BJ (cell line): ENCODE data around the gene NEURL1B. TPM values are rescaled to one million over a fixed set of nuclear protein-coding genes. Genes with fewer than 3 reads are reported as not detected.

ENCODE experiments used
- CTCF ChIA-PET: fragments of 350-600 bp; formaldehyde crosslinking; extraction: SDS; loops from one replicate; lab custom pipeline; 2021; ENCODE audit warnings: antibody characterized with exemption, inconsistent platforms; lab: Yijun Ruan, JAX
- POLR2A ChIA-PET: fragments of 300-600 bp; sonication (Branson Sonifier 250); formaldehyde crosslinking; extraction: SDS; loops from one replicate; lab custom pipeline; 2021; ENCODE audit warnings: antibody characterized with exemption; lab: Charles Lee
- DNase-seq: peaks from one replicate; pipeline ENCODE4 v3.0.0-alpha.2; 2011; ENCODE audit warnings: low read depth
- H3K27me3 ChIP-seq: 2 replicates; pipeline ENCODE4 v1.6.0; 2011; ENCODE audit warnings: low read length; ENCODE audit not compliant: control insufficient read depth, insufficient read depth
- H3K36me3 ChIP-seq: 2 replicates; pipeline ENCODE4 v1.5.1; 2011; ENCODE audit warnings: low read length; ENCODE audit not compliant: control insufficient read depth, insufficient read depth
- H3K4me3 ChIP-seq: 2 replicates; pipeline ENCODE4 v1.5.1; 2011; ENCODE audit warnings: low read depth, mild to moderate bottlenecking, control low read depth, low read length
- polyA plus RNA-seq: library from polyadenylated mRNA; depleted of rRNA; stranded (reverse); fragments of >200 nt; gene quantifications from 2 replicates; pipeline ENCODE4 v1.2.3, GENCODE V29; 2011
- TF ChIP-seq, protein P1 (sequence below): IDR thresholded peaks from 2 replicates; pipeline ENCODE4 v1.5.1; 2011; ENCODE audit warnings: low read depth, mild to moderate bottlenecking, control low read depth, inconsistent platforms, low read length, moderate library complexity; ENCODE audit not compliant: insufficient read depth

The NEURL1B gene
- polyA plus RNA-seq, 1 experiment, result 2.3 TPM

GRCh38 chr5:172661526-172661925 lies 20.5 kb downstream of the NEURL1B start:
- no peaks in the 10 kb centered on the region for H3K36me3 ChIP-seq

DNA sequence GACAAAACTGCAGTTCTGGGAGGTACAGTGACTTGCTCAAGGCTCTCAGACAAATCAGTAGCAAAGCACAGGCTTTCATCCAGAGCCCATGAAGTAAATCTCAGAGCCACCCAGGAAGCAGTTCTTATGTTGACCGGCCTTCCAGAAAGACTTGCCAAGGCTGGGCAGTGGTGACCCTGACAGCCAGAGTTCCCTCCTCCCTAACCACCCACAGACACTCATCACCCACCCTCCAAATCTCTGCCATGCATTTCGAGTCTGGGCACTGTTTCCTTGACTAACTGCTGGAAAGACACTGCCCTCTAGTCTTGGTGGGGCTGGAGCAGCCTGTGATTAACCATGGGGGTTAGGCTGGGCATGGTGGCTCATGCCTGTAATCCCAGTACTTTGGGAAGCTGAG lies 21.5 kb downstream of the NEURL1B start:
- POLR2A ChIA-PET, result interaction anchor here (0.7 kb wide), 1 partner anchor 869 kb away, joined by 9 read pairs; no protein-coding TSS in a partner anchor
- DNase-seq, result no peak

More at GRCh38 chr5:172661526-172661925, 20.5 kb downstream of the NEURL1B start:
- TF ChIP-seq, protein P1, sequence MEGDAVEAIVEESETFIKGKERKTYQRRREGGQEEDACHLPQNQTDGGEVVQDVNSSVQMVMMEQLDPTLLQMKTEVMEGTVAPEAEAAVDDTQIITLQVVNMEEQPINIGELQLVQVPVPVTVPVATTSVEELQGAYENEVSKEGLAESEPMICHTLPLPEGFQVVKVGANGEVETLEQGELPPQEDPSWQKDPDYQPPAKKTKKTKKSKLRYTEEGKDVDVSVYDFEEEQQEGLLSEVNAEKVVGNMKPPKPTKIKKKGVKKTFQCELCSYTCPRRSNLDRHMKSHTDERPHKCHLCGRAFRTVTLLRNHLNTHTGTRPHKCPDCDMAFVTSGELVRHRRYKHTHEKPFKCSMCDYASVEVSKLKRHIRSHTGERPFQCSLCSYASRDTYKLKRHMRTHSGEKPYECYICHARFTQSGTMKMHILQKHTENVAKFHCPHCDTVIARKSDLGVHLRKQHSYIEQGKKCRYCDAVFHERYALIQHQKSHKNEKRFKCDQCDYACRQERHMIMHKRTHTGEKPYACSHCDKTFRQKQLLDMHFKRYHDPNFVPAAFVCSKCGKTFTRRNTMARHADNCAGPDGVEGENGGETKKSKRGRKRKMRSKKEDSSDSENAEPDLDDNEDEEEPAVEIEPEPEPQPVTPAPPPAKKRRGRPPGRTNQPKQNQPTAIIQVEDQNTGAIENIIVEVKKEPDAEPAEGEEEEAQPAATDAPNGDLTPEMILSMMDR, result no peak
- no peaks in the 10 kb centered on the region for H3K27me3 ChIP-seq
- ChIA-PET POLR2A (no interaction called here), CTCF (interaction anchor here (1.6 kb wide), 1 partner anchor 11 kb away, joined by 4 read pairs; no protein-coding TSS in a partner anchor)
- no peak for DNase-seq
- H3K4me3 ChIP-seq, result no peak overlapping the region

DNA sequence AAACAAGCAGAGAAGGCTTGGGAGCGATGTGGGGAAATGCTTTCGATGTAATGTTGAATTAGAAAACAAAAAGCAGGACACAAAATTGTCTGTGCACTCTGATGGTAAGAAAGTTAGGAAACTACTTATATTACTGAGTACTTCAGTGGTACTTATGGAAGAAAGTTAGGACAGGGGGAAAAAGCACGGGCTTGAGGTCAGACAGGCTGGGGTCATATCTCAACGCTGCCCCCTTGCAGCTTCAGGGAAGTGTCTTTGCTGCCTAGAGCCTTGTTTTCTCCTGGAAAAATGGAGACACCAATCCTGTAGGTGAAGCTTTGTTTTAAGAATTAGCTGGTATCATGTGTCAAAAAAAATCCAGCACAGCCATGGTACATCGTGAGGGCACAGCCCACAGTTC lies 23.0 kb downstream of the NEURL1B start:
- TF ChIP-seq, protein P1, result no peak
- H3K27me3 ChIP-seq, result no peaks in the 10 kb centered on the region
- H3K36me3 ChIP-seq, result no peaks in the 10 kb centered on the region
- ChIA-PET POLR2A (no interaction called here), CTCF (interaction anchor here (0.6 to 2.1 kb wide), 3 partner anchors 9 to 34 kb away, joined by 3 to 12 read pairs (median 4); no protein-coding TSS in a partner anchor)
- DNase-seq, result no peak
- H3K4me3 ChIP-seq, result no peak overlapping the region

More for the DNA sequence above, 21.5 kb downstream of the NEURL1B start:
- H3K4me3 ChIP-seq, result no peak overlapping the region
- H3K27me3 ChIP-seq, result no peaks in the 10 kb centered on the region
- TF ChIP-seq, protein P1, result no peak
- H3K36me3 ChIP-seq, result no peaks in the 10 kb centered on the region
- CTCF ChIA-PET, result interaction anchor here (2.1 kb wide), 1 partner anchor 11 kb away, joined by 12 read pairs; no protein-coding TSS in a partner anchor

GRCh38 chr5:172664681-172665541 lies 23.8 kb downstream of the NEURL1B start:
- ChIA-PET POLR2A (no interaction called here), CTCF (interaction anchor here (0.6 to 2.1 kb wide), 4 partner anchors 8 to 1157 kb away, joined by 3 to 12 read pairs (median 4); no protein-coding TSS in a partner anchor)
- Histone ChIP-seq H3K4me3 (no peak overlapping the region), H3K36me3 (no peaks in the 10 kb centered on the region), H3K27me3 (no peaks in the 10 kb centered on the region)
- no peak for DNase-seq
- TF ChIP-seq, protein P1, result no peak

GRCh38 chr5:172666251-172666650 lies 25.2 kb downstream of the NEURL1B start:
- DNase-seq, result no peak
- ChIA-PET POLR2A (no interaction called here), CTCF (interaction anchor here (0.6 to 1.4 kb wide), 3 partner anchors 8 to 28 kb away, joined by 3 read pairs; no protein-coding TSS in a partner anchor)
- Histone ChIP-seq H3K27me3 (no peaks in the 10 kb centered on the region), H3K4me3 (no peak overlapping the region), H3K36me3 (no peaks in the 10 kb centered on the region)
- TF ChIP-seq, protein P1, result no peak
